GM15510 (cell line): ENCODE results near the gene OGFOD3.

Experiments
- POLR2A ChIP-seq: IDR thresholded peaks from 3 replicates; pipeline ENCODE4 v1.6.1; 2011; ENCODE audit warnings: borderline replicate concordance; ENCODE audit not compliant: insufficient read length; ENCODE audit errors: extremely low read depth

The OGFOD3 gene

DNA sequence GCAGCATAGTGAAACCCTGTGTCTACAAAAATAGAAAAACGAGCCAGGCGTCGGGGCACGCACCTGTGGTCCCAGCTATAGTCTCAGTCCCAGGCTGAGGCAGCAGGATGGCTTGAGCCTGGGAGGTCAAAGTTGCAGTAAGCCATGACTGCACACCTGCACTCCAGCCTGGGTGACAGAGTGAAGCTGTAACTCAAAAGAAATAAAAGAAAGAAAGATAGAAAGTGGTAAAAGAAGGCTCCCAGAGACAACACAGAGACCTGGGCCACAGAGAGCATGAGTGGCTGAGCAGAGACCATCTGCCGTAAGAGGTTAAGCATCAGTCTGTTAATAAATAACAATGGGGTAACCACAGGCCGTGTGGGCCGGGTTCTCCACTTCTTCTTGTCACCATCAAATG is 15.5 kb downstream of the OGFOD3 start:
- no peak for TF ChIP-seq POLR2A

DNA sequence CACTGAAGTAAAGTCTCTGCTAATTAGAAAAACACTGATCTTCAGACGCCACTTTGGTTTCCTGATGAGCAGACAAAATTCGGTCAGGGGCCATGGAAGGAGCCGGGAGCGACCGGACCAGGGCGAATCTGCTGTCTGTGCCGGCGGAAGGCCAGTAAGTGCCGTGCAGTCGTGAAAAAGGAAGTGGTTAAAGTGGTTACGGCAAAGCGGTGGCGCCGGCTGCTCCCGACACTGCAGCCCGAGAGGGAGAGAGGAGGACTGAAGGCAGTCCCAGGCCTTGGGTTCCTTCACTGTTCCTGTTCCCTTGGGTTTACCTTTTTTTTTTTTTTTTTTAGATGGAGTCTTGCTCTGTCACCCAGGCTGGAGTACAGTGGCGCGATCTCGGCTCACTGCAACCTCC is 17.6 kb downstream of the OGFOD3 start:
- no peak for TF ChIP-seq POLR2A

DNA sequence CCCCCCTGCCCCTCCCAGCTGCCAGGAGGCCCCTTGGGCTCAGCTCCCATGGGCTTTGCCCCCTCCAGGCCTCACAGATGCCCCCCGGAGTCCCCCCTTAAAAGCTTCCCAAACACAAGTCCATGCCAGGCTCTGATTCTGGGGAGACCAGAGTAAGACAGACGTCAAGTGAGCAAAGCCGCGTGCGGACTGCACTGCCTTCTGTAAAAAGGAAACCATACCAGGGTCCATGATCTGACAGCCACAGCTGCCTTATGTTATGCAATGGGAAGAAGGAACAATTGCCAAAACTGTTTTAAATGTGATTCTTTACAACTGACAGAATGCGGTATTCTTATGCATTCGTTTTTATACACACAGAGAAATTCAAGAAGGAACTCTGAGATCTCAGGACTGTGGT is 18.2 kb downstream of the OGFOD3 start:
- no peak for TF ChIP-seq POLR2A

DNA sequence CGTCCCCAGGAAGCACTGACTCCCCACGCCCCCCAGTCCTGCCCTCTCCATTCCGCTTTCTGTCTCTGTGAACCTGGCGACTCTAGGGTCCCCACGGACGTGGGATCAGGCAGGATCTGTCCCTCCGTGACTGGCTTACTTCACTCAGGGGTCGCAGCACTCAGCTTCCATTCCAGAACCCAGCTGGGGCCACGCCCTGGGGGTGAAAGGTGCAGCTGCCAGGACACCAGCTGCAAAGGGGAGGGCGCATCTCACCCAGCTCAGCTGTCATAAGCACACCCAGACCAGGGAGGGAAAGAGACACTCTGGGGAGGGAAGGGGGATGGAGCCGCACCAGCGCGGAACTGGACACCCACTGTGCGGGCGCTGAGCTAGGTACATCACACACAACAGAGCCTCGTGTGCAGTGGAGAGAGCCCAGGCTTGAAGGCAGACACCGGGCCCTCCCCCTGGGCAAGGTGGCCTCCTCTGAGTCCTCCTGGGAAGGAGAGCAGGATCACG is 18.7 kb downstream of the OGFOD3 start:
- no peak for TF ChIP-seq POLR2A

DNA sequence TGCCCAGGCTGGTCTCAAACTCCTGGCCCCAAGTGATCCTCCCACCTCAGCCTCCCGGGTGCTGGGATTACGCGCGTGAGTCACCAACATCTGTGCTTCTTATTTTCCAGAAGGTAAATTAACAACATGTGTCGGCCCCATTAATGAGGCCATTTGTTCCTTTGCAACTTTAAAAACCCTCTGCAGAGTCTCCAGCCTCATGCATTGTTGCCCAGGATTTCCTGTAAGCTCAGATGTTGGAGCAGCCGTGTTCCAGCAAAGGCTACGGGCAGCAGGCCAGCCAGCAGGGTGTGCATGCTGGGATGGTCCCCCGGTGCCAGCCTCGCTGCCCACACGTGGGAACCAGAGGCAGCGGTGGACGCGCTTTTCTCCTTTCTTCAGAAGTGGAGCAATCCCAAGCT is 19.3 kb downstream of the OGFOD3 start:
- TF ChIP-seq POLR2A = no peak

DNA sequence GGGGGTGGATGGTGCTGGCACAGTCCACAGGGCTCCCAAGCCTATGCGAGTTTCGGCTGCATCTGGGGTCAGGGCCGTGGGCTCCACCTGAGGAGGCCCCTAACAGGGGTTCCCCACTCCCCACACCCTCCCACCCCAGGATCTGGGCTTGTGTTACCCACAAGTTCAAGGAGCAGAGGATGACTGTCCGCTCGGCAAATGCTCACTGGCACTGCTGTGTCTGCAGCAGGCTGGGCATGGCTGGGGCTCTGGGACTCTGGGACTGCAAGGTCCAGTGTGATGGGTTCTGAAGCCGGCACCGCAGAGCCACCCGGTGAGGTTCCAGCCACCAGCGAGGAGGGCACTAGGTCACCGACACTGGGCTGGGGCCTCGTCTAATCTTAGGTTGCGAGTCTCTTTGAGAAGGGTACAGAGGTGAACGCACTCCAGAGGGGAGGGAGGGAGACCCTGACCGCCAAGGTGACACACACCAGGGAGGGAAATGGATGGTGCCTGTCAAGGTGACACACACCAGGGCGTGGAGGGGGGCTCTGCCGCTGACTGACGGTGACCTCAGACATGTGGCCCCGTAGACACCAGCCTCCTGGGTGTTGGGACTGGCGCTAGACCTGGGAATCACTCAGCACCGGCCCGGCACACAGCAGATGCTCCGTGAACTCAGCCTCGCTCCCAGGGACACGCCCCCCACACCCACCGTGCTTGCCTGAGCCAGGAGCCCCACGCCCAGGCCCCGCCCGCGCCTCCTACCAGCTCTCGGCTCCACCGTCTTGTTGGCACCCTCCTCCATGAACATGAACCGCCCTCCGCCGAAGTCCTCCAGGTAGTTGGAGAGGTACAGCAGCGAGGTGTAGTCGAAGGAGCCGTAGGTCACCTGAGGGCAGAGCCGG is 20.7 kb downstream of the OGFOD3 start:
- no peak for TF ChIP-seq POLR2A

DNA sequence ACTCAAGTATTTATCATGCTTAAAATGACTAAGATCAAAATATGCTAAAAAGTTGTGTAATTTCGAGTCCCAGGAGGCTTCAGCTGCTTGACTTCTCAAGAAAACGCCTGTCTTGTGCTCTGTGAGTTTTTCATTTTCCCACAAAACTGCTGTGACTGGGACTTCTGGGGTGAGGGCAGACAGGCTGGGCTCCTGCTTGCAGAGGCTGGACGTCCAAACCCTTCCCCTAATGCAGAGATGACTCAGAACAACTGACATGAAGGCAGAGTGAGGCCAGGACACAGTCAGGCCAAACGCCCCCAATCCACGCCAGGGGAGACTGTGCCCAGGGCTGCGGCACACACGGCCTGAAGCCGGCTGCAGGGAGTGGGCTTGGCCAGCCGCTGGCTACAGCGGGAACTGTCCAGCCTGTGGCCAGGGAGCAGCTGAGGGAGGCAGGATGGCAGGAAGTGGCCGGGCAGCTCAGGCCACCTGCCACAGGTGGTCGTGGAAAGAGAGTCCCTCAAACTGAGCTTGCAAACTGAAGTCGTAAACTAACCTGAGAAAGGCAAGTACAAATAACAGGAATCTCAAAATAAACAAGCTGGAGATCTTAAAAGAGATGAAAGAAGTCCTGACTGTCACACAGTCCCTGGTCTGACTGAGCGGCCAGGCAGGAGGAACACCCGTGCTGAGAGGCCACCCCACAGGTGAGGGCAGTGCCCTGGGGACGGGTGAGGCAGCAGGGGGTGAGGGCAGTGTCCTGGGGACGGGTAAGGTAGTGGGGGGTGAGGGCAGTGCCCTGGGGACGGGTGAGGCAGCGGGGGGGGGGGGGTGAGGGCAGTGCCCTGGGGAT is 21.6 kb downstream of the OGFOD3 start:
- TF ChIP-seq POLR2A = no peak

DNA sequence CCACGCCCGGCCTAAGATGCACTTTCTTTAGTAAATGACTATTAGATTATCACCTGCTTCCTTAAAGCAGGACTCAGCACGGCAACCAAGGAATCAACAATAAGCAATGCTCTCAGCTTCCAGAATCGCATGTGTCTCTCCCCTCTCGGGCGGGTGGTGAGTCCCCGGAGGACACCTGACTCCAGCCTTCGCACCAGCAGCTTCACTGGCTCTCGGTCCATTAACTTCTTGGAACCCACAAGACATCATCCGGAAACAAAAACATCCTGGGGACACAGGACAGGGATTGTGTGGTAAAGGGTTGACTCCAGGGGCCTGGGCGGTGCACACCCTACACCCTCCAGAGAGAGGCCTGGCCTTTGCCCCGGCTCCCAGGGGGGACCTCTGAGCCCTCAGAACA is 24.1 kb downstream of the OGFOD3 start:
- TF ChIP-seq POLR2A = no peak

DNA sequence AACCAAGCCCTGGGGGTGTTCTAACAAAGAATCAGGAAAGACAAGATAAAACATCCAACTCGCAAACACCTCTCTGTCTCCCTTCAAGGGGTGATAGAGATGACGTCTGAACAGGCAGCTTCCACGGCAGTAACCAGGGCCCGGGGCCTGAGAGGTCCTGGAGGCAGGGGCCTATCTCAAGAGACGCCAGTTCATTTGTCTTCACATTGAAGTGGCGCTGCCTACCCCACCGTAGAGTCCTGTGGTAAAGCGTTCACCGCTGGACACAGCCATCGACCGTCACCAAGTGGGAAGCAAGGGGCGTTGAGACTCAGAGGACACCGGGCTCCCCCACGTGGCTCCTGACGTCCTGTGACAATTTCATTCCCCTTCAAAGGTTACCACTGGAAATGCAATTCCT is 25.4 kb downstream of the OGFOD3 start:
- TF ChIP-seq POLR2A = no peak

DNA sequence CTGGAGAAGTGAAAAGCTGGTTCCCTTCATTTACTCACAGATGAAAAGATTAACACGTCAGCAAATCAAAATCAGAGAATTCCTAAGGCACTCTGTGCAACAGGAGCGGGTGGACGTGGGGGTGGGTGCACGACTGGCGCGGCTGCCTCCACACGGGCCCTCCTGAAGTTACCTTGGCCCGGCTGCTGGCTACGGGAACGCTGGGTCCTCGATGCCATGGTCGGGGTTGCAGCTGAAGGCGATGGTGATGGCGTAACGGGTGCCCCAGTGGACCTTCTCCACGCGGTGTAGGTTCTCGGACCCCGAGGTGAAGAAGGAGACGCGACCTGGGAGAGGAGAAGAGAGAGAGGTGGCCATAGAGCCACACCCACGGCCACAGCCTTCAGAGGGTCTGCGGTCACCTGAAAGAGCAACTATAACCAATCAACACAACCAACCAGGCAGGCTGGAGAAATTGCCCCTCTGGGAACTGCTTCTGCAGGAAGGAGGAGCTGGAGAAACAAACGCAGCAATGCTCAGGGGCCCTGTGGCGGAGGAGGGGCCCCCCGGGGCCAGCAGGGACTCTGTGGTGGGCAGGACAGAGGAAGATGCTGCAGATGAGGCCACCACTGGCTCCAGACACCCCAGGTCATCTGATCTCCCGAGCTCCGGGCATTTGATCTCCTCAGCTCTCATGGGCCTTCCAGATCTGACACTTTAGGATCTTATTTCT is 26.0 kb downstream of the OGFOD3 start:
- TF ChIP-seq POLR2A = no peak

DNA sequence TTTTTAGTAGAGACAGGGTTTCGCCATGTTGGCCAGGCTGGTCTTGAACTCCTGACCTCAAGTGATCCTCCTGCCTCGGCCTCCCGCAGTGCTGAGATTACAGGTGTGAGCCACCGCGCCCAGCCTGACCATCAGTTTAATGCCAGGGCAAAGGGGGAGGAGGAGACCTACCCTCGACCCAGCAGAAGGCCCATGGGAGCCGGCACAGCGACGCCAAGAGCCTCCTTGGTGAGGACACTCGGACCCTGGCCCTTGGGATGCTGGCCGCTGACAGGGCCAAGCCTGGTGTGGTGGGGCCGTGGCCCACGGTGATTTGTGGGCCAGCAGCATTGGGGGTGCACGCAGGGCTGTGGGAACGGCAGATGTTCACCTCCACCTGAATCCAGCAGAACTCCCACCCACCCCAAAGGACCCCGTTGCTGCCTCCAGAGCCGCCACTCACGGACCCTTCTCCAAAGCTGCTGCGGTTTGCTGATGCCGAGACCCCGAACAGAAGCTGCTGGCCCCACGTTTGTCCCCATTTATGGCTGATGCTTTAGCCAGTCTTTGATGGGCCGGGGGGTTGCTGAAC is 26.8 kb downstream of the OGFOD3 start:
- no peak for TF ChIP-seq POLR2A

DNA sequence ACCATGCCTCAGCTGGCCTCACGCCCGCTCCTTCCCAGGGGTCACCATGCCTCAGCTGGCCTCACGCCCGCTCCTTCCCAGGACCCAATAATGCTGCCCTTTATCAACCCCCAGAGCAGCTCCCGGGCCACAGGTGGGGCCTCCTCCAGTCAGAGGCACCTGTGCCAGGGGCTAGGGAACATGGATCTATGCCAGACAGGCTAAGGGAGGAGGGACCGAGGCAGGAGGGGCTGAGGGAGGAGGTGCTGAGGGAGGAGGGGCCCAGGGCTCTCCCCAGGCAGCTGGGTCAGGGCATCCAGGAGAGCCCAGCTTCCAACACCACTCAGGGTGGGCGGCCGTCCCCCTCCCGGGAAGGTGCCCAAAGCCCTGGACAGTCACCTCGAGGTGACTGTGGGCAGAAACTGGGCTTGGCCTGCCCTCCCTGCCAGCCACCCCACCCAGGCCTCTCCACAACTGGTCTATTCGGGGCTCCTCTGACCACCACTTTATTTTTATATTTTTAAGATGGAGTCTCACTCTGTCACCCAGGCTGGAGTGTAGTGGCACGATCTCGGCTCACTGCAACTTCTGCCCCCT is 27.4 kb downstream of the OGFOD3 start:
- TF ChIP-seq POLR2A = no peak

DNA sequence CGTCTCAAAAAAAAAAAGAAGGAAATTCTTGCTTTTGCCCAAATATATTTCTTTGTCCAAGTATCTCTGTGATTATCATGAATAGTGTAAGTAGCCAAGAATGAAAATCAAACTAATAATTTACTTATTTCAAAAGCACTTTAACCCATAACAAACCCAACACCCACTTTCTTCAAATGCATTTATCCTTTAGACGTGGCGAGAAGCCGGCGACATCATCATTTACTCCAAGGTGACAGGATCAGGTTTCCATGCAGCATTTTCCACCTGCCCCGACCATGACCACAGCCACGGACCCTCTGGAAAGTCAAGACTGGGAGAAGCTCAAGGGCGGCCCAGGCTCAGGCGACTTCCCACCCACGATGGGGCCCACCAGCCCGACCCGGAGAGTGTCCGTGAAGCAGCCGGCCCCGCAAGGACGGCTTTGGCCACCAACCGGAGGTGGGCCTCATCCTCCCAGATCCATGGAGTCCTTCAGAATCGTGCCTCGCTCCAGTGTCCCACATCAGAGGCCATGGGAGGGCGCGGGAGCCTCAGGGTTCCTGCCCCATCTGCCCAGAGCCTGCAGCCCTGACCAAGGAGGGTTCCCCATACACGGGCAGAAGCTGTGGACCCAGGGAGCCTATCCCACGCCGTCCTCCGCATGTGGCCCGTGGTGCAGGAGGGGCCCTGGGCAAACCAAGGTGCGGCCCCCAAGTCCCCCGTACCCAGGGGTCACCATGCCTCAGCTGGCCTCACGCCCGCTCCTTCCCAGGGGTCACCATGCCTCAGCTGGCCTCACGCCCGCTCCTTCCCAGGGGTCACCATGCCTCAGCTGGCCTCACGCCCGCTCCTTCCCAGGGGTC is 28.1 kb downstream of the OGFOD3 start:
- TF ChIP-seq POLR2A = no peak
